Lower leg skin (tissue), 4 donors: ENCODE results near the gene KIF1A. TPM values are rescaled to one million over a fixed set of nuclear protein-coding genes. Genes with fewer than 3 reads are reported as not detected.

Source experiments
- DNase-seq, 2 donors: peaks; one replicate each; pipeline ENCODE4 v3.0.0-alpha.2; 2019; ENCODE audit warnings: low spot score in 2 of 2
- H3K4me3 ChIP-seq: fragments of 200-600 bp; sonication (generic); 2 replicates; pipeline ENCODE4 v1.5.1; 2017; ENCODE audit warnings: mild to moderate bottlenecking, low read depth; ENCODE audit not compliant: poor library complexity, severe bottlenecking
- POLR2A ChIP-seq, 2 donors: fragments of 450-650 bp; IDR thresholded peaks; one replicate each; pipeline ENCODE4 v1.6.1; 2016 to 2017; ENCODE audit warnings: antibody characterized with exemption in 2 of 2, mild to moderate bottlenecking in 1 of 2, moderate library complexity in 1 of 2
- WGBS, 2 donors: methylation state at CpG; one replicate each; pipeline ENCODE4 v1.1.5; 2018; 5-methylcytosine and 5-hydroxymethylcytosine counted together
- intact Hi-C: fragments of 100-400 bp; cut with DNase I; formaldehyde crosslinking; loops from one replicate; pipeline ENCODE4 v1.15.0; 2023; ENCODE audit warnings: low total_unique reads
- total RNA-seq, 4 donors: library from RNA; depleted of rRNA; stranded (reverse); fragments of >200 nt; gene quantifications; one replicate each; pipeline ENCODE4 v1.1.0, GENCODE V29; 2016
- TF ChIP-seq, protein P1 (sequence below), 3 donors: fragments of 450-650 bp; IDR thresholded peaks; one replicate each; pipeline ENCODE4 v1.5.1; 2016; ENCODE audit warnings: antibody characterized with exemption in 3 of 3, mild to moderate bottlenecking in 3 of 3, moderate library complexity in 2 of 3

Gene KIF1A
- total RNA-seq, 4 donors from 2014 or later, result 0.76 to 4.3 (median 3.0) TPM

GRCh38 chr2:240760576-240761246 is 59.3 kb downstream of the KIF1A start:
- no peak for TF ChIP-seq POLR2A (IDR thresholded peaks at IDR 0.05)
- TF ChIP-seq, protein P1, sequence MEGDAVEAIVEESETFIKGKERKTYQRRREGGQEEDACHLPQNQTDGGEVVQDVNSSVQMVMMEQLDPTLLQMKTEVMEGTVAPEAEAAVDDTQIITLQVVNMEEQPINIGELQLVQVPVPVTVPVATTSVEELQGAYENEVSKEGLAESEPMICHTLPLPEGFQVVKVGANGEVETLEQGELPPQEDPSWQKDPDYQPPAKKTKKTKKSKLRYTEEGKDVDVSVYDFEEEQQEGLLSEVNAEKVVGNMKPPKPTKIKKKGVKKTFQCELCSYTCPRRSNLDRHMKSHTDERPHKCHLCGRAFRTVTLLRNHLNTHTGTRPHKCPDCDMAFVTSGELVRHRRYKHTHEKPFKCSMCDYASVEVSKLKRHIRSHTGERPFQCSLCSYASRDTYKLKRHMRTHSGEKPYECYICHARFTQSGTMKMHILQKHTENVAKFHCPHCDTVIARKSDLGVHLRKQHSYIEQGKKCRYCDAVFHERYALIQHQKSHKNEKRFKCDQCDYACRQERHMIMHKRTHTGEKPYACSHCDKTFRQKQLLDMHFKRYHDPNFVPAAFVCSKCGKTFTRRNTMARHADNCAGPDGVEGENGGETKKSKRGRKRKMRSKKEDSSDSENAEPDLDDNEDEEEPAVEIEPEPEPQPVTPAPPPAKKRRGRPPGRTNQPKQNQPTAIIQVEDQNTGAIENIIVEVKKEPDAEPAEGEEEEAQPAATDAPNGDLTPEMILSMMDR (IDR thresholded peaks at IDR 0.05), result no peak
- intact Hi-C loops, result no loop called here
- DNase-seq, result no peak
- H3K4me3 ChIP-seq, result no peak overlapping the region
- 66 to 71% methylated on average over 14 to 22 of the region's 22 CpGs for WGBS, 2 donors

DNA sequence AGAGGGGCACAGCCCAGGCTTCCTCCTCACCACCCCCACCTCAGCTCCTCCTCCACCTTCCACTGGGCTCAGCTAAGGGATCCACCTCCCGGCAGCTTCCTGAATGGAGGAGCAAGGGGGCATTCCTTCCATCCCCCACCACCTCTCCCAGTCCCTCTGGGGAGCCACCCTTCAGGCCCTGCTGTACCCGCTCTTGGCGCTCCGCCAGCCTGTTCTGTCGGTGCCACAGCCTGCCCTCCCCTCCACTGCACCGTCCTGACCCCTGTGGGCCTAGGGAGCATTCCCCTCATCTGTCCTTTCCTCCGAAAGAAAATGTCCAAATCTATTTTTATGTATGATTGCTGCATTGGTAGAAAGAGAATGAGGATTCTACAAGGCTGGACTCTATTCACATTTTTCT is 59.9 kb downstream of the KIF1A start:
- TF ChIP-seq POLR2A (IDR thresholded peaks at IDR 0.05), result no peak
- TF ChIP-seq, protein P1 (IDR thresholded peaks at IDR 0.05), result no peak
- 56 to 57% methylated on average over 7 of the region's 7 CpGs for WGBS, 2 donors
- DNase-seq, result no peak
- intact Hi-C loops, result no loop called here
- H3K4me3 ChIP-seq, result no peak overlapping the region

GRCh38 chr2:240759459-240759858 is 60.6 kb downstream of the KIF1A start:
- no peak overlapping the region for H3K4me3 ChIP-seq
- TF ChIP-seq POLR2A (IDR thresholded peaks at IDR 0.05), result no peak
- TF ChIP-seq, protein P1 (IDR thresholded peaks at IDR 0.05), result no peak
- no peak for DNase-seq
- intact Hi-C loops, result no loop called here
- 90 to 92% methylated on average over 5 of the region's 5 CpGs for WGBS, 2 donors

GRCh38 chr2:240757086-240757614 is 62.9 kb downstream of the KIF1A start:
- intact Hi-C loops, result no loop called here
- 67 to 74% methylated on average over 28 to 31 of the region's 31 CpGs for WGBS, 2 donors
- no peak for DNase-seq
- no peak overlapping the region for H3K4me3 ChIP-seq
- TF ChIP-seq, protein P1 (IDR thresholded peaks at IDR 0.05), result no peak
- no peak for TF ChIP-seq POLR2A (IDR thresholded peaks at IDR 0.05)

DNA sequence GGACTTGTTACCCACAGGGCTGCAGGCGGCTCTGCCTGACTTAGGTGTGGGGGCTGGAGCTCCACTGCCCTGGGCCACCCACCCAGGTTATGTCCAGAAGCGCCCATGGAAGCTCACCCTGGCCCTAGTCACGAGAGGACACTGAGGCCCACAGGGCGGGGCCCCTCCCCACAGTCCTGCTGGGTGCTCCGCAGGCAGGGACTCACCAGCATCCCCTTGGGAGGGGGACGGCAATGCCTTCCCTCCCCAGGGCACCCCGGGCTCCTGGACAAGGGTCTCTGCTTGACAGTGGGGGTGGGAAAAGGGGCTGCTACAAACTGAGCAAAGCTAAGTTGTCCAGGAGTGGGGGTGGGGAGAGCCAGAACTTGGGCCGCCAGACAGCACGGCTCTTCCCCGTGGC is 67.8 kb downstream of the KIF1A start:
- TF ChIP-seq, protein P1 (IDR thresholded peaks at IDR 0.05), result no peak
- TF ChIP-seq POLR2A (IDR thresholded peaks at IDR 0.05), result no peak
- H3K4me3 ChIP-seq, result no peak overlapping the region
- DNase-seq, result no peak
- 77 to 82% methylated on average over 4 to 7 of the region's 10 CpGs for WGBS, 2 donors
- intact Hi-C loops, result no loop called here

GRCh38 chr2:240750409-240750808 is 69.6 kb downstream of the KIF1A start:
- TF ChIP-seq, protein P1 (IDR thresholded peaks at IDR 0.05), result no peak
- TF ChIP-seq POLR2A (IDR thresholded peaks at IDR 0.05), result no peak
- no peak overlapping the region for H3K4me3 ChIP-seq
- no peak for DNase-seq
- 88 to 92% methylated on average over 22 of the region's 22 CpGs for WGBS, 2 donors
- intact Hi-C loops, result no loop called here
